Activated CD8-positive, alpha-beta memory T cell treated with anti-CD3 and anti-CD28 coated beads, Interleukin-2, amount 10 ng/mL, durations not matched to agents 7 days and 5 days (primary cell): ENCODE data around the gene TBX19. TPM values are rescaled to one million over a fixed set of nuclear protein-coding genes. Genes with fewer than 3 reads are reported as not detected.

Experiments
- ATAC-seq: fragments of 150-1000 bp; cut with Tn5 transposase; one replicate; pipeline ENCODE4 v1.10.0; 2021; ENCODE audit warnings: moderate library complexity
- CTCF ChIA-PET: fragments of 350-600 bp; sonication (Branson Sonifier 250); formaldehyde crosslinking; loops from one replicate; lab custom pipeline; 2021; ENCODE audit warnings: antibody characterized with exemption; lab: Charles Lee
- DNase-seq: peaks from one replicate; pipeline ENCODE4 v3.0.0-alpha.2; 2020
- H3K27ac Mint-ChIP-seq: one replicate; pipeline ENCODE4 v1.8.0; 2021; ENCODE audit warnings: mild to moderate bottlenecking, mixed read lengths
- H3K27me3 Mint-ChIP-seq: one replicate; pipeline ENCODE4 v1.8.0; 2021; ENCODE audit warnings: mixed read lengths
- H3K36me3 Mint-ChIP-seq: one replicate; pipeline ENCODE4 v1.8.0; 2021; ENCODE audit warnings: mild to moderate bottlenecking, mixed read lengths
- H3K4me1 Mint-ChIP-seq: one replicate; pipeline ENCODE4 v1.8.0; 2021; ENCODE audit warnings: mixed read lengths
- H3K4me3 Mint-ChIP-seq: one replicate; pipeline ENCODE4 v1.8.0; 2021; ENCODE audit warnings: mild to moderate bottlenecking, moderate library complexity, mixed read lengths
- H3K9me3 Mint-ChIP-seq: one replicate; pipeline ENCODE4 v1.8.0; 2022; ENCODE audit warnings: low read depth, mixed read lengths
- total RNA-seq, 2 experiments: library from RNA; stranded (reverse); gene quantifications; one replicate each; pipeline ENCODE4 v1.2.3, GENCODE V29; 2021

Gene TBX19
- 1 to 10 TPM; 2.0 to 3.6 TPM for total RNA-seq

DNA sequence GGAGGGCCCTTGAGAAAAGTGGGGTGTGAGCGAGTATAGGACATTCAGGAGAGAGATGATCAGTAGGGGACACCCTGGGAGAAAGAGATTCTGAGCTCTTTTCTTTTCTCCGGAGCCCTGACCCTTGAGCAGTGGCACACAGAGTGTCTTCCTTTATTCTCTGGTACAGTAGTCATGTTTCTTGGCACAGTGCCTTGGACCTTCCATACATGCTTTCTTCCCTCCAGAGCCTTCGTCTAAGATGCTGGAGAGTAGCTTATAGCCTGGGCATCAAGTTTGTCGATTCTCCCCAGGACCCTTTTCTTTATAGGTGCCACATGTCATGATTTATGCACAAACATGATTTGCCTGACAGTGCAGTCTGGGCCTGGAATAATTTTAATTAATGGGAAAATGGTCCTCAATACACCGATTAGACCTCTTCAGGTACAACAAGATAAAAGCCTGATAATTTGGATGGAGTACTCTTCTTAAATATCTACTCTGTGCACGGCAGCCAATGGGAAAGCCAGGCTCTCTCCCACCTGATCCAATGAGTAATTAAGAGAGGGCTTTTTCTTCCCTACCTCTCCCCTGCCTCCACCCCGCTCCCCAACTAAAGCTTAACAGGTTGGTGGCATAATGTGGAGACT lies at the start of gene TBX19:
Gene TBX19 (plus strand): TSS at position 582 of the 632 bp plus-strand sequence. CDS start 214 bp downstream, outside the sequence.
- Mint-ChIP-seq H3K9me3 (peaks cover 4% of the 10 kb centered on the region), H3K4me1 (peaks cover 2% of the 10 kb centered on the region), H3K27ac (no peak within 1 kb of the TSS), H3K27me3 (no peaks in the 10 kb centered on the region), H3K4me3 (no peak within 1 kb of the TSS), H3K36me3 (peaks cover 12% of the 10 kb centered on the region)
- CTCF ChIA-PET, result interaction anchor here (0.7 to 1.4 kb wide), 2 partner anchors 19 to 42 kb away, joined by 3 read pairs; no protein-coding TSS in a partner anchor
- DNase-seq (no peak), ATAC-seq (no peak)

DNA sequence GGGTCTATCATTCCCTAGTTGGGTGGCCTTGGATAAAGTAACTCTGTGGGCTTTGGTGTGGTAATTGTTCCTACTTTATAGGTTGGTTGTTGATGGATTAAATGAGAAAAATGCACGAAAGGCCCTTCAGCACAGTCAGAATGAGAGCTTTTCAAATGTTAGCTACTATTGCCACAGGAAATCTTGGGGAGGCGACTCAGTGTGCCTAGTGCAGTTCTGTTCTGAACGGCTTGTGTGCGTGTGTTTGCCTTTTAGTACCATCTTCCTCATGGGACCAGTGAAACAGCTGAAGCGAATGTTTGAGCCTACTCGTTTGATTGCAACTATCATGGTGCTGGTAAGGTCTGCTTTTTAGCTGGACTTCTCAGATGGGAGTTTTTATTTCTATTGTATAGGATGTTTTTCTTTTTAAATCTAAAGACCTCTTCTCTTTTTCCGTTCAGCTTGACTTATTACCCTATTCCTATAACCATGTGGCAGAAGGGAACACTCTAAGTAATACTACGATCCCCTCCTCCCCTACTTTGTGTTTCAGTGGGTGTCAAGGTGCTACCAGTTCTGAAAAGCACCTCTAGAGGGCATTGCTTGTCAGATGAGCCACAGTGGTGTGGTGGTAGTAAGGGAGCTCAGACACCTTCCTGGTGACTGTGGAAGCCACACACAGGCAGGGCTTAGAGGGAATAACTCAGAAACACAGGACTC lies 45.7 kb upstream of the TBX19 start:
- Mint-ChIP-seq H3K27ac (peak overlapping the region; percentile 77), H3K4me3 (no peak overlapping the region), H3K27me3 (no peaks in the 10 kb centered on the region), H3K36me3 (peaks cover 70% of the 10 kb centered on the region), H3K9me3 (no peaks in the 10 kb centered on the region), H3K4me1 (peaks cover 52% of the 10 kb centered on the region)
- peak; percentile 73 for DNase-seq
- peak; percentile 86 for ATAC-seq
- CTCF ChIA-PET, result interaction anchor here (0.8 to 4.5 kb wide), 32 partner anchors 9 to 1114 kb away, joined by 3 to 65 read pairs (median 5); partner anchors contain the start of gene SFT2D2

DNA sequence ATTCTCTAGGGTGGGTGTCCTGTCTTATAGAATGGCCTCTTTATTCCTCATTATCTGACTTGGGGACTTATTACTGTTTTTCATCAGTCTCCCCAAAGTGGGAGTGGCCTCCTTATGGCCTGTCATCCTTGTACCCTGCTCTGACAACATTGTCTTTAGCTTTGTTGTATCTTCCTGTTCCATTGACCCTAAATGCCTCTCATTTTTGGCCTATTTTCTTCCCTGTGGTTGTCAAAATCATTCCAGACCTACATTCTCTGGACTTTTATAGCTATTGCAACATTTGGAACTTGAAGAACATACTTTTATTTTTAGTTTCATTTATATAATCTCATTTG lies 45.2 kb upstream of the TBX19 start:
- Mint-ChIP-seq H3K4me3 (no peak overlapping the region), H3K36me3 (peaks cover 75% of the 10 kb centered on the region), H3K9me3 (no peaks in the 10 kb centered on the region), H3K4me1 (peaks cover 52% of the 10 kb centered on the region), H3K27me3 (no peaks in the 10 kb centered on the region), H3K27ac (peak overlapping the region; percentile 77)
- CTCF ChIA-PET, result interaction anchor here (0.8 to 4.5 kb wide), 29 partner anchors 8 to 1113 kb away, joined by 3 to 65 read pairs (median 5); partner anchors contain the start of gene SFT2D2
- DNase-seq, result no peak
- peak; percentile 45 for ATAC-seq

DNA sequence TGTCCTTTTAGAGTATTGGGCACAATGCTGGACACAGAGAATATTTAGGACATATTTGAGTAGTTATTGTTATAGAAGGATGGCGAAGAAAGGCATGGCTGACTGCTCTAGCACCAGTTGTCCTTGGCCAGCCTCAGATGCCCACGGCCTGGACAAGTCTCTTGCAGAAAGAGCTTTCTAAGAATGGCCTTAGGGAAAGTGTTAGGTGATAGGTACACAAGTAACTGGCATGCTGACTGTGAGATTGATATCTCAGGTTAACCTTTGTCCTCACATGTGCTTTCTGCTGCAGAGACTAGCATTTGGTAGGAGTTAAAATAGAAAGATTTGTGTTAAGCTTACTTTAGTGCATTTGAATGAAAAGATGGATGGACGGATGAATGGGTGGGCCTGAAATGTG lies 44.7 kb upstream of the TBX19 start:
- Mint-ChIP-seq H3K9me3 (no peaks in the 10 kb centered on the region), H3K4me3 (no peak overlapping the region), H3K4me1 (peaks cover 50% of the 10 kb centered on the region), H3K36me3 (peaks cover 79% of the 10 kb centered on the region), H3K27me3 (no peaks in the 10 kb centered on the region), H3K27ac (peak overlapping the region; percentile 73)
- DNase-seq, result no peak
- CTCF ChIA-PET, result interaction anchor here (0.8 to 4.5 kb wide), 28 partner anchors 8 to 1113 kb away, joined by 3 to 65 read pairs (median 5); partner anchors contain the start of gene SFT2D2
- ATAC-seq, result no peak

DNA sequence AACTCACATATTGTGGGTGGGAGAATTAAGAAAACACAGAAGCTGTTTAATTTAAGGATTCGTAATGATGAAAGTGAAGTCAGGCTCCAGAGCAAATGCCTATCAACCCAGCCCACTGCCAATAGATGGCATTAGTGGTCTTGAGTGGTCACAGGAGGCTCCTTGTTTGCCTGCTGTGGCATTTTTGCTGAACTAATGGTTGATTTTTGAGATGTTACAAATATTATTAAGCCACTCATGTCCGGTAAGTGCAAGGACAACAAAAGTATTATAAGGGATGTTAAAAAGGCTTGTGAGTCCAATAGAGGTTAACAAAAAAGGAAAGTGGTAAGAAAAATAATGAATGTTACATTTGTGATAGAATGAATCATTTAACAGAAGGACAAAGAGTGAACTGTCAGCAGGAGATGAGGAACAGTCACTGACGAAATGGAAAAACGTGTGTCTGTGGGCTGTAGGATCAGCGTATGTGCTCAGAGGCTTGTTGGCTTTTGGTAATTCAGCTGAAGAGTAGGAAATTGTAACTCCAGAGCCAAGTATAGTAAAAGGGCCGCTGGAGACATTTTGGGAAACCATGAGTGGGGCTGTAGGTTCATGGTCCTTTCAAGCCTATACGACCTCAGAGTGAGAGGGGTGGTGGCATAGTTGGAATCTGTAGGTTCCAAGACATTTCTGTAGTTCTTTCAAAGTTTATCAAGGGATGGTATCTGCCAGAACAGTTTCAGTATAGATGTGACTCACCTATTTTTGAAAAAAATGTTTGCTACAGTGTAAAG lies 43.7 kb upstream of the TBX19 start:
- CTCF ChIA-PET, result interaction anchor here (0.5 to 4.5 kb wide), 4 partner anchors 11 to 105 kb away, joined by 3 to 50 read pairs (median 8); partner anchors contain the start of gene SFT2D2
- H3K4me1 Mint-ChIP-seq, result peaks cover 51% of the 10 kb centered on the region
- DNase-seq, result peak; percentile 62
- ATAC-seq, result peak; percentile 79
- H3K9me3 Mint-ChIP-seq, result no peaks in the 10 kb centered on the region
- no peaks in the 10 kb centered on the region for H3K27me3 Mint-ChIP-seq
- peak overlapping the region; percentile 2 for H3K4me3 Mint-ChIP-seq
- H3K36me3 Mint-ChIP-seq, result peaks cover 76% of the 10 kb centered on the region
- H3K27ac Mint-ChIP-seq, result peak overlapping the region; percentile 73

DNA sequence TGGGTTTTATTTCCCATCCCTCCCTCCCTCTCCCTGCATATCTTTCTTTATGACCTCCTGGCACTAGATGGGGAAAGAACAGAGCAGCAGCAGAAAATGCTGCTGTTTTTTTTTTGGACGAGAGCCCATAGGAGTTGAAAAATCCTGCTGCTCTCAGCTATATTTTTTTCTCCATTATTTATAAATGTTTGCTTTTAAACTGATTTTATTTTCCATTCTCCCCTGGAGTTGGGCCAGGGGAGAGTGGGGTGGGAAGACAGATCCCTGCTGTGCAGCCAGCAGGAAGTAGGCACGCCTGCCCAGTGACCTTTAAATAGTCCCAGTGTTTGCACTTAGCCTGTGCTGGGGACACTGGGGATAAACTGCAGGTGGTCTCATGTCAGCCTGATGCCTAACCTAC lies 37.5 kb upstream of the TBX19 start:
- H3K36me3 Mint-ChIP-seq, result peaks cover 80% of the 10 kb centered on the region
- peak overlapping the region; percentile 83 for H3K27ac Mint-ChIP-seq
- CTCF ChIA-PET, result interaction anchor here (1.4 to 3.1 kb wide), 3 partner anchors 8 to 99 kb away, joined by 5 to 13 read pairs (median 9); partner anchors contain the start of gene SFT2D2
- peaks cover 46% of the 10 kb centered on the region for H3K4me1 Mint-ChIP-seq
- DNase-seq, result no peak
- ATAC-seq, result no peak
- H3K4me3 Mint-ChIP-seq, result no peak overlapping the region
- no peaks in the 10 kb centered on the region for H3K27me3 Mint-ChIP-seq
- H3K9me3 Mint-ChIP-seq, result no peaks in the 10 kb centered on the region

DNA sequence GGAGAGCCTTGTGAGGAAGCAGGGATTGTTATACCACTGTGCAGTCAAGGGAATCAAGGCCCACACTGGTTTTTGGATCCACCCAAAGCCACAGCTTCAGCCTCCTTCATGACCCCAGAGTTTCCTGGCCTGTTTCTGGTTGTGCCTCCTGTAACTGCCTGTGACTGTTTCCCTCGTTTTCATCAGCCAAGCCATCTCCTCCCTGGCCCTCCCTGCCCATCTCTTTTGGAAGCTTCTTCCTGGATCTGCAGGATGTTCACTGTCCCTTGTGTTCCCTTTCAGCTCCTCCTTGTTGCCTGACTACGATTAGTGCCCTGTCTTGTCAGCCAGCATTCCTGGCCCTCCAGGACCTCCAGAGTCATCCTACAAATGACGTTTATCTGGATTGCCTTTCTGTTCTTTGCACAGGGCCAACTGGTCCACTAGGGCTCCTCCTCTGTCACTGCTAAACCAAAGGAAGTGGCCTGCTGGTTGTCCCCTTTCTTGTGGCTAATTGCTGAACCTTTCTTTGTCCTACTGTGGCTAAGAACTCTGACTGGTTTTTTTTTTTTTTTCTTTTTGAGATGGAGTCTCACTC lies 37.0 kb upstream of the TBX19 start:
- peaks cover 45% of the 10 kb centered on the region for H3K4me1 Mint-ChIP-seq
- no peaks in the 10 kb centered on the region for H3K27me3 Mint-ChIP-seq
- DNase-seq (peak; percentile 76), ATAC-seq (peak; percentile 69)
- peaks cover 83% of the 10 kb centered on the region for H3K36me3 Mint-ChIP-seq
- H3K9me3 Mint-ChIP-seq, result no peaks in the 10 kb centered on the region
- peak overlapping the region; percentile 12 for H3K4me3 Mint-ChIP-seq
- H3K27ac Mint-ChIP-seq, result peak overlapping the region; percentile 83
- CTCF ChIA-PET, result interaction anchor here (0.7 to 3.1 kb wide), 4 partner anchors 8 to 455 kb away, joined by 4 to 13 read pairs (median 7); partner anchors contain the start of gene SFT2D2

DNA sequence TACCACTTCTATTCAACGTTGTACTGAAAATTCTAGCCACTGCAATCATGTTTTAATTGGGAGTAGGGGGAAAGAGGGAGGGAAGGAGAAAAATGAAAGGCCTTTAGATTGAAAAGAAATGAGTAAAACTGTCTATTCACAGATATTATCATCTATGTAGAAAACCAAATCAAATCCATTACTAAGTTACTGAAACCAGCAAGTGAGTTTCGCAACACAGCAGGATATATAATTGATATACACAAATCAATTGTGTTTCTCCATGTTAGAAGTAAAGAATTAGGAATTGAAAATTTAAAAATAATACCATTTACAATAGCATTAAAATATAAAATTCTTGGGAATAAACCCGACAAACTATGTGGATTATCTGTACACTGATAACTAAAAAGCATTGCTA lies 35.6 kb upstream of the TBX19 start:
- CTCF ChIA-PET, result interaction anchor here (1.0 to 1.7 kb wide), 3 partner anchors 11 to 77 kb away, joined by 3 to 5 read pairs (median 5); no protein-coding TSS in a partner anchor
- Mint-ChIP-seq H3K27ac (peak overlapping the region; percentile 3), H3K4me3 (no peak overlapping the region), H3K9me3 (no peaks in the 10 kb centered on the region), H3K36me3 (peaks cover 84% of the 10 kb centered on the region), H3K27me3 (no peaks in the 10 kb centered on the region), H3K4me1 (peaks cover 46% of the 10 kb centered on the region)
- ATAC-seq (no peak), DNase-seq (no peak)

DNA sequence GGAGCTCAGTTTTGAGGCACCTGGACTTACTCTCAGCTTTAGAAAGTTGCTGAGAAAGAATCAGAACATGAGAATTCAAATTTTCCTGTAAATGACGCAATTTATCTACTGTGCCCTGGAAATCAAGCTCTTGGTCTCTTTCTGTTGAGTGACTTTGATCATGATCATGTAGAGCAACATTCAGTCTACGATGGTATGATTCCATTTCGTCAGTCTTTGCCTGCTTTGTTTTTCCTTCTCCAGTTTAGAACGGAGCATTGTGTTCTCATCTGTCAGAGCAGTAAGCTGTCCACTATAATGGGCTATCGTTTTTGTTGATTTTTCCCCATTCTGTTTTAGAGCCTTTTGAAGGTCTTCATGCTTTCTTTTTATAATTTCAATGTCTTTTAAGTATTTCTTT lies 34.2 kb upstream of the TBX19 start:
- H3K27me3 Mint-ChIP-seq, result no peaks in the 10 kb centered on the region
- no peak for ATAC-seq
- H3K9me3 Mint-ChIP-seq, result no peaks in the 10 kb centered on the region
- H3K4me3 Mint-ChIP-seq, result no peak overlapping the region
- H3K27ac Mint-ChIP-seq, result no peak overlapping the region
- CTCF ChIA-PET, result interaction anchor here (1.1 to 1.7 kb wide), 4 partner anchors 11 to 67 kb away, joined by 3 to 6 read pairs (median 6); no protein-coding TSS in a partner anchor
- DNase-seq, result no peak
- H3K4me1 Mint-ChIP-seq, result peaks cover 49% of the 10 kb centered on the region
- H3K36me3 Mint-ChIP-seq, result peaks cover 85% of the 10 kb centered on the region

DNA sequence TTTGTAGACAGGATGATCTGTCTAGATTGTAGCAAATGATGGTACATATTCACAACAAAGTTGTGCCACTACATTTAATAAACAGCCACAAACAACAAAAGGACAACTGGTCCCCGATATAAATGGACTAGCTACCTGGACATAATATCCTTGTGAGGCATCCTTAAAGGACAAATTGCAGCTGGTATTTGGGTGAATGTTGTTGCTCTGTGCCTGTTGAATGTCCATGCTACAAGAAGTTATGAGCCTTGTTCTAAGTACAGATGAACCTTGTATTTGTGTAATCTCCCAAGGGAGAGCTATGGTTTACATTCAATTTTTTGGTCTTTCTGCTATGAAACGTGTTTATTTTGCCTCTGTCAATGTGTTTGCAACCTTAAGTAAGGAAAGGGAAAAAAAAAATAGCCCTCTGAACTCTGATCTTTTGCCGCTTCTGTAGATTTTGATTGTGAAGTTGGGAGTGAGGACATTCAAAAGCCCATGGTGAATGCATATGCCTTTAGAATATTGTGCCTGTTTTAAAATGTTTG lies 28.4 kb upstream of the TBX19 start:
- DNase-seq, result no peak
- CTCF ChIA-PET, result interaction anchor here (1.5 to 4.3 kb wide), 2 partner anchors 17 to 44 kb away, joined by 3 to 11 read pairs; no protein-coding TSS in a partner anchor
- H3K27ac Mint-ChIP-seq, result no peak overlapping the region
- peaks cover 14% of the 10 kb centered on the region for H3K4me1 Mint-ChIP-seq
- no peak for ATAC-seq
- H3K27me3 Mint-ChIP-seq, result no peaks in the 10 kb centered on the region
- peaks cover 10% of the 10 kb centered on the region for H3K9me3 Mint-ChIP-seq
- H3K4me3 Mint-ChIP-seq, result no peak overlapping the region
- peaks cover 85% of the 10 kb centered on the region for H3K36me3 Mint-ChIP-seq

DNA sequence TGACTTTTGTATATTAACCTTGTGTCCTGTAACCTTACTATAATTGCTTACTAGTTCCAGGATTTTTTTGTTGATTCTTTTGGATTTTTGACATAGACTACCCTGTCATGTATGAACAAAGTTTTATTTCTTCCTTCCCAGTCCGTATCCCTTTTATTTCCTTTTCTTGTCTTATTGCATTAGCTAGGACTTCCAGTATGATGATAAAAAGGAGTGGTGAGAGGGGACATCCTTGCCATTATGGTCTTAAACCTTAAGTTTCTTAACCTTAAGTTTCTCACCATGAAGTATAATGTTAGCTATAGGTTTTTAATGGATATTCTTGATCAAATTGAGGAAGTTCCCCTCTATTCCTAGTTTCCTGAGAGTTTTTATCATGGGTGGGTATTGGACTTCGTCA lies 24.5 kb upstream of the TBX19 start:
- Mint-ChIP-seq H3K4me3 (no peak overlapping the region), H3K4me1 (peaks cover 4% of the 10 kb centered on the region)

DNA sequence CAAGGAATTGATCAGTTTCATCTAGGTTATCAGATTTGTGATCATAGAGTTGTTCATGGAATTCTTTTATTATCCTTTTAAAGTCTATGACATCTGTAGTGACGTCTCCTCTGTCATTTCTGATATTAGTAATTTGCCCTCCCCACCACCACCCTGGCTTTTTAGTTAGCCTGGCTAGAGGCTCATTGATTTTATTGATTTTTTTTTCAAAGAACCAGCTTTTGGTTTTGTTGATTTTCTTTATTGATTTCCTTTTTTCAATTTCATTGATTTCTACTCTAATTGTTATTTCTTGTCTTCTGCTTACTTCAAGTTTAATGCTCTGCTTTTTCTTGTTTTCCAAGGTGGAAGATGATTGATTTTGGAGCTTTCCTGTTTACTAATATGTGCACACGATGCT lies 23.3 kb upstream of the TBX19 start:
- DNase-seq (no peak), ATAC-seq (no peak)
- CTCF ChIA-PET, result no interaction called here
- Mint-ChIP-seq H3K27me3 (no peaks in the 10 kb centered on the region), H3K36me3 (peaks cover 69% of the 10 kb centered on the region), H3K4me3 (no peak overlapping the region), H3K27ac (no peak overlapping the region), H3K4me1 (peaks cover 4% of the 10 kb centered on the region), H3K9me3 (peaks cover 10% of the 10 kb centered on the region)

More for the DNA sequence above, 24.5 kb upstream of the TBX19 start:
- Mint-ChIP-seq H3K36me3 (peaks cover 72% of the 10 kb centered on the region), H3K9me3 (peaks cover 10% of the 10 kb centered on the region), H3K27me3 (no peaks in the 10 kb centered on the region), H3K27ac (no peak overlapping the region)
- no peak for ATAC-seq
- DNase-seq, result no peak
- CTCF ChIA-PET, result interaction anchor here (1.0 kb wide), 2 partner anchors 11 to 31 kb away, joined by 3 read pairs; partner anchors contain the start of gene SFT2D2
